Prostate gland (tissue), 2 donors: ENCODE data around the gene GPR87.

Experiments used
- CTCF ChIP-seq, 4 experiments: fragments of 200-600 bp in 2 of 4; fragments of 450-650 bp in 2 of 4; sonication (generic) in 2 of 4; IDR thresholded peaks; 1 replicate in 3 of 4; 2 replicates in 1 of 4; pipeline ENCODE4 v1.5.1; 2016 to 2019; ENCODE audit warnings: antibody characterized with exemption in 4 of 4, mild to moderate bottlenecking in 2 of 4, moderate library complexity in 2 of 4
- POLR2A ChIP-seq: fragments of 450-650 bp; IDR thresholded peaks from one replicate; pipeline ENCODE4 v1.6.1; 2016; ENCODE audit warnings: antibody characterized with exemption, mild to moderate bottlenecking
- POLR2AphosphoS5 ChIP-seq: sonication (generic); formaldehyde crosslinking; IDR thresholded peaks from one replicate; pipeline ENCODE4 v1.6.1; 2017; ENCODE audit warnings: antibody characterized with exemption

GRCh38 chr3:151351219-151351618, 34.6 kb upstream of the GPR87 start:
- TF ChIP-seq CTCF (IDR thresholded peaks at IDR 0.05) (no peak), POLR2A (no peak), POLR2AphosphoS5 (no peak)
